GM18526 (cell line): ENCODE measurements around the gene DYRK4.

Experiments used
- POLR2A ChIP-seq: IDR thresholded peaks from 3 replicates; pipeline ENCODE4 v1.6.1; 2011; ENCODE audit not compliant: insufficient read length; ENCODE audit errors: extremely low read depth

The DYRK4 gene

GRCh38 chr12:4562034-4562657 lies at the start of gene DYRK4:
Gene DYRK4 (plus strand): TSS chr12:4562208. CDS start chr12:4562246, 38 bp downstream.
- TF ChIP-seq POLR2A = no peak

- TF ChIP-seq POLR2A = no peak
Observed at GRCh38 chr12:4518106-4518728, 43.8 kb upstream of the DYRK4 start.

- TF ChIP-seq POLR2A = no peak
Observed at GRCh38 chr12:4526923-4527546, 35.0 kb upstream of the DYRK4 start.

GRCh38 chr12:4530160-4530559 lies 31.8 kb upstream of the DYRK4 start:
- no peak for TF ChIP-seq POLR2A

- no peak for TF ChIP-seq POLR2A
Observed at GRCh38 chr12:4530982-4531586, 30.9 kb upstream of the DYRK4 start.

GRCh38 chr12:4535092-4535491 lies 26.9 kb upstream of the DYRK4 start:
- no peak for TF ChIP-seq POLR2A

- no peak for TF ChIP-seq POLR2A
Observed at GRCh38 chr12:4535871-4536270, 26.1 kb upstream of the DYRK4 start.

- peak; percentile 76 for TF ChIP-seq POLR2A
Observed at GRCh38 chr12:4538207-4539160, 23.5 kb upstream of the DYRK4 start, which contains the start of gene RAD51AP1. Gene RAD51AP1 (plus strand): TSS chr12:4538890. CDS start chr12:4538940, 50 bp downstream.

- TF ChIP-seq POLR2A = no peak
Observed at GRCh38 chr12:4539167-4539870, 22.7 kb upstream of the DYRK4 start.

- no peak for TF ChIP-seq POLR2A
Observed at GRCh38 chr12:4540170-4540569, 21.8 kb upstream of the DYRK4 start.

- no peak for TF ChIP-seq POLR2A
Observed at GRCh38 chr12:4540638-4541037, 21.4 kb upstream of the DYRK4 start.

- no peak for TF ChIP-seq POLR2A
Observed at GRCh38 chr12:4545195-4545594, 16.8 kb upstream of the DYRK4 start.

- TF ChIP-seq POLR2A = no peak
Observed at GRCh38 chr12:4552191-4552590, 9.8 kb upstream of the DYRK4 start.

GRCh38 chr12:4553943-4554342 lies 8.1 kb upstream of the DYRK4 start:
- TF ChIP-seq POLR2A = no peak

- TF ChIP-seq POLR2A = no peak
Observed at GRCh38 chr12:4555804-4556203, 6.2 kb upstream of the DYRK4 start.
